CD14-positive monocyte (primary cell): ENCODE measurements around the gene MYH8. TPM values are rescaled to one million over a fixed set of nuclear protein-coding genes. Genes with fewer than 3 reads are reported as not detected.

ENCODE experiments used
- DNase-seq, 3 donors: peaks; one replicate each; pipeline ENCODE4 v3.0.0-alpha.2; 2011 to 2022
- H2AFZ ChIP-seq: 2 replicates; pipeline ENCODE4 v1.6.0; 2012; ENCODE audit warnings: mild to moderate bottlenecking, low read depth, low read length, inconsistent platforms; ENCODE audit not compliant: insufficient read depth, poor library complexity, severe bottlenecking
- H3K27ac ChIP-seq, 2 donors: 1 replicate in 1 of 2; 2 replicates in 1 of 2; pipeline ENCODE4 v1.5.1; 2012 to 2013; ENCODE audit warnings: low read length in 2 of 2, control low read depth in 1 of 2, inconsistent platforms in 1 of 2, low read depth in 1 of 2, mild to moderate bottlenecking in 1 of 2
- H3K27me3 ChIP-seq, 2 donors: one replicate each; pipeline versions ENCODE4 v1.6.0 to v1.6.1; 2011 to 2013; ENCODE audit warnings: low read length in 2 of 2; ENCODE audit not compliant: control insufficient read depth in 2 of 2, insufficient read depth in 2 of 2
- H3K36me3 ChIP-seq, 2 donors: replicated peaks in 1 of 2; 1 replicate in 1 of 2; 2 replicates in 1 of 2; pipeline versions ENCODE4 v1.5.1 to v1.6.1; 2012 to 2013; ENCODE audit warnings: low read length in 2 of 2, control low read depth in 1 of 2, inconsistent platforms in 1 of 2, mild to moderate bottlenecking in 1 of 2; ENCODE audit not compliant: insufficient read depth in 2 of 2, control insufficient read depth in 1 of 2
- H3K4me1 ChIP-seq, 2 donors: 1 replicate in 1 of 2; 2 replicates in 1 of 2; pipeline versions ENCODE4 v1.5.1 to v1.6.1; 2012 to 2013; ENCODE audit warnings: low read length in 2 of 2, control low read depth in 1 of 2, inconsistent platforms in 1 of 2, mild to moderate bottlenecking in 1 of 2, moderate library complexity in 1 of 2; ENCODE audit not compliant: insufficient read depth in 2 of 2, control insufficient read depth in 1 of 2
- H3K4me2 ChIP-seq: replicated peaks from 2 replicates; pipeline ENCODE3; 2012; ENCODE audit warnings: low read length, moderate library complexity, mild to moderate bottlenecking; ENCODE audit not compliant: poor library complexity, severe bottlenecking; ENCODE audit errors: extremely low read depth
- H3K4me3 ChIP-seq, 3 experiments: fragments of 200-600 bp in 1 of 3; sonication (generic) in 1 of 3; replicated peaks in 1 of 3; 1 replicate in 2 of 3; 2 replicates in 1 of 3; pipeline ENCODE4 v1.5.1; 2011 to 2013; ENCODE audit warnings: low read length in 3 of 3, mild to moderate bottlenecking in 3 of 3, control low read depth in 2 of 3, low read depth in 2 of 3, inconsistent platforms in 1 of 3, moderate library complexity in 1 of 3
- H3K79me2 ChIP-seq: 2 replicates; pipeline ENCODE4 v1.6.0; 2012; ENCODE audit warnings: mild to moderate bottlenecking, control low read depth, inconsistent platforms, low read length, moderate library complexity; ENCODE audit not compliant: insufficient read depth
- H3K9ac ChIP-seq: 2 replicates; pipeline ENCODE4 v1.6.0; 2017; ENCODE audit warnings: low read length, mild to moderate bottlenecking; ENCODE audit not compliant: insufficient read depth, poor library complexity, severe bottlenecking
- H3K9me3 ChIP-seq, 2 donors: replicated peaks in 1 of 2; 1 replicate in 1 of 2; 2 replicates in 1 of 2; pipeline versions ENCODE4 v1.5.1 to v1.6.1; 2012 to 2013; ENCODE audit warnings: low read length in 2 of 2, control low read depth in 1 of 2; ENCODE audit not compliant: control insufficient read depth in 1 of 2, insufficient read depth in 1 of 2
- H4K20me1 ChIP-seq: 2 replicates; pipeline ENCODE4 v1.6.0; 2012; ENCODE audit warnings: mild to moderate bottlenecking, low read length, control low read depth, moderate library complexity; ENCODE audit not compliant: insufficient read depth
- H3K27ac Mint-ChIP-seq, 7 donors: one replicate each; pipeline ENCODE4 v1.8.0; 2020; ENCODE audit warnings: mild to moderate bottlenecking in 7 of 7, mixed read lengths in 7 of 7, moderate library complexity in 6 of 7, inconsistent platforms in 2 of 7
- H3K27me3 Mint-ChIP-seq, 3 donors: one replicate each; pipeline ENCODE4 v1.8.0; 2021 to 2022; ENCODE audit warnings: low read depth in 3 of 3, mild to moderate bottlenecking in 3 of 3, mixed read lengths in 3 of 3, moderate library complexity in 3 of 3, inconsistent platforms in 1 of 3
- H3K36me3 Mint-ChIP-seq, 2 donors: one replicate each; pipeline ENCODE4 v1.8.0; 2020; ENCODE audit warnings: mixed read lengths in 2 of 2, inconsistent platforms in 1 of 2, mild to moderate bottlenecking in 1 of 2
- H3K4me1 Mint-ChIP-seq: one replicate; pipeline ENCODE4 v1.8.0; 2020; ENCODE audit warnings: mild to moderate bottlenecking, mixed read lengths
- H3K4me3 Mint-ChIP-seq, 2 donors: one replicate each; pipeline ENCODE4 v1.8.0; 2020; ENCODE audit warnings: mild to moderate bottlenecking in 2 of 2, mixed read lengths in 2 of 2, moderate library complexity in 1 of 2
- H3K9me3 Mint-ChIP-seq, 7 donors: one replicate each; pipeline ENCODE4 v1.8.0; 2020 to 2022; ENCODE audit warnings: mixed read lengths in 7 of 7, mild to moderate bottlenecking in 6 of 7, moderate library complexity in 6 of 7, inconsistent platforms in 2 of 7
- WGBS: methylation state at CpG from one replicate; pipeline ENCODE4 v1.1.5; 2013; ENCODE audit warnings: missing lambda C conversion rate; ENCODE audit not compliant: insufficient coverage; 5-methylcytosine and 5-hydroxymethylcytosine counted together
- intact Hi-C, 2 donors: fragments of 100-400 bp; cut with micrococcal nuclease; formaldehyde crosslinking; loops; one replicate each; pipeline versions ENCODE4 v1.15.0 to v1.15.1; 2023
- polyA plus RNA-seq, 3 donors: library from polyadenylated mRNA; depleted of rRNA in 1 of 3; unstranded in 2 of 3; stranded (reverse) in 1 of 3; fragments of 300-500 nt in 2 of 3; fragments of >200 nt in 1 of 3; fragmentation: Illumina TruSeq in 2 of 3; gene quantifications; 1 replicate in 2 of 3; 2 replicates in 1 of 3; pipeline ENCODE4 v1.2.3, GENCODE V29; 2012 to 2021
- TF ChIP-seq, protein P1 (sequence below): fragments of 200-600 bp; IDR thresholded peaks from one replicate; pipeline ENCODE4 v1.8.0; 2022; ENCODE audit warnings: antibody characterized with exemption, mild to moderate bottlenecking

MYH8 gene
- polyA plus RNA-seq, 3 donors = not detected

DNA sequence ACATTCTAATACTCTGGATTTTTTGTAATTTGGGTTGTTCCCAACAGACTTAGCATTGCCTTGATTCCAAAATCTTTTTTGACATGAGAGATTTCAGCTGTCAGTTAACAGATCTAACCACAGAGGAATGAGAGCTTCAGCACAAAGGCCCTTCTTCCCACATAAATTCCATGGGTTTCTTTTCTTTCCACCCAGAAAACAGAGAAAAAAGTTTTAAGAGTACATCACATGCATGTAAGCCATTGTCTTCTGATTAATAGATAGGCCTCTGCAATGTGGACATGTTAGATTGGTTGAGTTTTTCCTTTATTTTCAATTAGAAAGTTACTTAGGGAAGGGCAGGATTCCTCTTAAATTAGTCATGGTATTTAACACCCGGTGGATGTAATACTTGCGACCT, 939 bp downstream of the MYH8 start:
- Mint-ChIP-seq H3K36me3 (no peaks in the 10 kb centered on the region), H3K27ac (no peak overlapping the region), H3K27me3 (peaks cover 6 to 8% (median 8%) of the 10 kb centered on the region in 3 donors), H3K4me3 (no peak overlapping the region), H3K4me1 (no peaks in the 10 kb centered on the region), H3K9me3 (peaks cover 0 to 2% (median 0%) of the 10 kb centered on the region in 7 donors)
- intact Hi-C loops = no loop called here
- Histone ChIP-seq H3K4me3 (no peak overlapping the region), H3K79me2 (no peaks in the 10 kb centered on the region), H3K27ac (no peak overlapping the region), H2AFZ (no peak overlapping the region), H3K4me2 (no peak overlapping the region), H3K9me3 (no peaks in the 10 kb centered on the region), H3K27me3 (no peaks in the 10 kb centered on the region), H3K36me3 (no peaks in the 10 kb centered on the region), H3K9ac (no peak overlapping the region), H3K4me1 (no peaks in the 10 kb centered on the region), H4K20me1 (no peaks in the 10 kb centered on the region)
- DNase-seq = no peak
- WGBS = no CpG with 5 or more reads among the region's 2 CpGs
- TF ChIP-seq, protein P1, sequence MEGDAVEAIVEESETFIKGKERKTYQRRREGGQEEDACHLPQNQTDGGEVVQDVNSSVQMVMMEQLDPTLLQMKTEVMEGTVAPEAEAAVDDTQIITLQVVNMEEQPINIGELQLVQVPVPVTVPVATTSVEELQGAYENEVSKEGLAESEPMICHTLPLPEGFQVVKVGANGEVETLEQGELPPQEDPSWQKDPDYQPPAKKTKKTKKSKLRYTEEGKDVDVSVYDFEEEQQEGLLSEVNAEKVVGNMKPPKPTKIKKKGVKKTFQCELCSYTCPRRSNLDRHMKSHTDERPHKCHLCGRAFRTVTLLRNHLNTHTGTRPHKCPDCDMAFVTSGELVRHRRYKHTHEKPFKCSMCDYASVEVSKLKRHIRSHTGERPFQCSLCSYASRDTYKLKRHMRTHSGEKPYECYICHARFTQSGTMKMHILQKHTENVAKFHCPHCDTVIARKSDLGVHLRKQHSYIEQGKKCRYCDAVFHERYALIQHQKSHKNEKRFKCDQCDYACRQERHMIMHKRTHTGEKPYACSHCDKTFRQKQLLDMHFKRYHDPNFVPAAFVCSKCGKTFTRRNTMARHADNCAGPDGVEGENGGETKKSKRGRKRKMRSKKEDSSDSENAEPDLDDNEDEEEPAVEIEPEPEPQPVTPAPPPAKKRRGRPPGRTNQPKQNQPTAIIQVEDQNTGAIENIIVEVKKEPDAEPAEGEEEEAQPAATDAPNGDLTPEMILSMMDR = no peak

DNA sequence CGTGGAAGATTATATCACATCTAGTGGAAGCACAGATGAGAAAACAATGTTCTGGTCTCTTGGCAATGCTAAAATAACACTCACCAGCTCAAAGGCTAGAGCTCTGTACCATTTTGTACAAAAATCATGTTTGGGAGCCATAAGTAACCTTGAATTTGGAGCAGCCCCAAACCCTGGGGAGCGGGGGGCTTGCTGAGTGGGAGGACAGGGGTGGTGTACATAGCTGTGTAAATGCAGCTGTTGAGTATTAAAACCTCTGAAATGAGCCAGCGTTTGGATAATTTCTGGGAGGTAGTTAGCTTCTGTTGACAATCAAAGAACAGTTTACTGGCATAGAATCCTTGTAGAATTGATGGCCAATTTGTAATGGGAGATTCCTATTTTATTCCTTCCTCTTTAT, 4.3 kb downstream of the MYH8 start:
- Mint-ChIP-seq H3K36me3 (no peaks in the 10 kb centered on the region), H3K27ac (no peak overlapping the region), H3K4me3 (no peak overlapping the region), H3K27me3 (peaks cover 4 to 8% (median 5%) of the 10 kb centered on the region in 3 donors), H3K9me3 (peaks cover 0 to 2% (median 0%) of the 10 kb centered on the region in 7 donors), H3K4me1 (no peaks in the 10 kb centered on the region)
- no peak overlapping the region for H2AFZ ChIP-seq
- H3K4me1 ChIP-seq = no peaks in the 10 kb centered on the region
- no peaks in the 10 kb centered on the region for H3K27me3 ChIP-seq
- intact Hi-C loops = no loop called here
- no peak overlapping the region for H3K4me2 ChIP-seq
- no peaks in the 10 kb centered on the region for H3K9me3 ChIP-seq
- H4K20me1 ChIP-seq = no peaks in the 10 kb centered on the region
- DNase-seq = no peak
- TF ChIP-seq, protein P1 = no peak
- H3K79me2 ChIP-seq = no peaks in the 10 kb centered on the region
- 83% methylated on average over 1 of the region's 3 CpGs for WGBS
- no peak overlapping the region for H3K27ac ChIP-seq
- no peaks in the 10 kb centered on the region for H3K36me3 ChIP-seq
- H3K4me3 ChIP-seq = no peak overlapping the region
- H3K9ac ChIP-seq = no peak overlapping the region
